HCT116 (cell line): ENCODE data around the gene NFIA. TPM values are rescaled to one million over a fixed set of nuclear protein-coding genes. Genes with fewer than 3 reads are reported as not detected.

Experiments used
- ATAC-seq: fragments of 200-7000 bp; cut with Tn5 transposase; 2 replicates; pipeline ENCODE4 v1.9.1; 2020; ENCODE audit warnings: mild to moderate bottlenecking, moderate library complexity
- BruUV-seq: library from RNA; stranded (reverse); fragments of 400-500 nt; replicated peaks from 2 replicates; lab custom pipeline; 2021; lab: Mats Ljungman, UMichigan
- CTCF ChIA-PET: fragments of 300-600 bp; sonication (Branson Sonifier 250); formaldehyde crosslinking; loops from one replicate; lab custom pipeline; 2021; ENCODE audit warnings: antibody characterized with exemption; lab: Charles Lee
- POLR2A ChIA-PET: fragments of 300-600, 350-600 bp; sonication (Branson Sonifier 250); formaldehyde crosslinking; loops from one replicate; lab custom pipeline; 2021; ENCODE audit warnings: antibody characterized with exemption; lab: Charles Lee
- RAD21 ChIA-PET, 2 experiments: fragments of 300-600 bp; sonication (Branson Sonifier 250); formaldehyde crosslinking; loops; one replicate each; lab custom pipeline; 2023; ENCODE audit warnings: low total read pairs in 2 of 2; ENCODE audit not compliant: uncharacterized antibody in 2 of 2, unreplicated experiment in 2 of 2, low non-redundant PET in 1 of 2; lab: Charles Lee
- DNase-seq: peaks from one replicate; pipeline ENCODE4 v3.0.0-alpha.2; 2010; ENCODE audit warnings: low read depth, low spot score
- H2AFZ ChIP-seq: fragments of 200-600 bp; shearing (Covaris generic), sonication (generic); 2 replicates; pipeline ENCODE4 v1.6.1; 2017; ENCODE audit warnings: low read depth, mixed run types, mixed read lengths, antibody characterized with exemption, low read length; ENCODE audit not compliant: poor library complexity, severe bottlenecking
- H3K27ac ChIP-seq: 2 replicates; pipeline ENCODE4 v1.5.1; 2012; ENCODE audit warnings: low read depth, low read length
- H3K27me3 ChIP-seq: fragments of 200-600 bp; sonication (generic); 2 replicates; pipeline ENCODE4 v1.6.1; 2016; ENCODE audit warnings: mixed run types, low read length, mixed read lengths; ENCODE audit not compliant: insufficient read depth
- H3K36me3 ChIP-seq, 2 experiments: fragments of 200-500 bp in 1 of 2; fragments of 200-600 bp in 1 of 2; sonication (Bioruptor generic) in 1 of 2; sonication (generic) in 1 of 2; 2 replicates each; pipeline versions ENCODE4 v1.5.1 to v1.6.1; 2014 to 2016; ENCODE audit warnings: low read length in 2 of 2, inconsistent platforms in 1 of 2, mixed read lengths in 1 of 2, mixed run types in 1 of 2; ENCODE audit not compliant: insufficient read depth in 2 of 2, control insufficient read depth in 1 of 2
- H3K4me1 ChIP-seq, 2 experiments: fragments of 200-600 bp in 1 of 2; sonication (generic) in 1 of 2; 2 replicates each; pipeline versions ENCODE4 v1.5.1 to v1.6.1; 2012 to 2017; ENCODE audit warnings: low read length in 2 of 2, inconsistent platforms in 1 of 2, mild to moderate bottlenecking in 1 of 2, mixed read lengths in 1 of 2, mixed run types in 1 of 2, moderate library complexity in 1 of 2; ENCODE audit not compliant: insufficient read depth in 2 of 2, control insufficient read depth in 1 of 2
- H3K4me2 ChIP-seq: fragments of 200-600 bp; sonication (generic); 2 replicates; pipeline ENCODE4 v1.6.1; 2017; ENCODE audit warnings: mixed run types, low read length, mixed read lengths
- H3K4me3 ChIP-seq, 2 experiments: fragments of 200-600 bp in 1 of 2; sonication (generic) in 1 of 2; replicated peaks in 1 of 2; 2 replicates each; pipeline ENCODE4 v1.5.1; 2011 to 2016; ENCODE audit warnings: low read length in 2 of 2, control low read depth in 1 of 2, low read depth in 1 of 2, mild to moderate bottlenecking in 1 of 2, mixed read lengths in 1 of 2, mixed run types in 1 of 2
- H3K79me2 ChIP-seq: fragments of 200-600 bp; sonication (generic); 2 replicates; pipeline ENCODE4 v1.6.1; 2017; ENCODE audit warnings: mild to moderate bottlenecking, mixed run types, low read length, moderate library complexity, mixed read lengths; ENCODE audit not compliant: insufficient read depth
- H3K9ac ChIP-seq: fragments of 200-600 bp; sonication (generic); 2 replicates; pipeline ENCODE4 v1.6.1; 2016; ENCODE audit warnings: low read length, mixed read lengths
- H3K9me2 ChIP-seq: fragments of 200-600 bp; sonication (generic), shearing (Covaris generic); 2 replicates; pipeline ENCODE4 v1.6.1; 2017; ENCODE audit warnings: mixed run types, mild to moderate bottlenecking, moderate library complexity; ENCODE audit not compliant: insufficient read depth
- H3K9me3 ChIP-seq, 2 experiments: fragments of 200-500 bp in 1 of 2; fragments of 200-600 bp in 1 of 2; sonication (Bioruptor generic) in 1 of 2; sonication (generic) in 1 of 2; 2 replicates each; pipeline ENCODE4 v1.6.1; 2014 to 2017; ENCODE audit warnings: low read length in 2 of 2, mixed read lengths in 2 of 2, inconsistent platforms in 1 of 2, low read depth in 1 of 2, mild to moderate bottlenecking in 1 of 2, mixed run types in 1 of 2, moderate library complexity in 1 of 2; ENCODE audit not compliant: control insufficient read depth in 1 of 2, insufficient read depth in 1 of 2
- H4K20me1 ChIP-seq: fragments of 200-600 bp; sonication (generic), shearing (Covaris generic); 2 replicates; pipeline ENCODE4 v1.6.1; 2017; ENCODE audit warnings: mixed run types, mild to moderate bottlenecking, moderate library complexity; ENCODE audit not compliant: insufficient read depth
- CEBPB ChIP-seq: IDR thresholded peaks from 2 replicates; pipeline ENCODE4 v1.6.1; 2012; ENCODE audit warnings: low read depth
- EGR1 ChIP-seq: IDR thresholded peaks from 2 replicates; pipeline ENCODE4 v1.6.1; 2012; ENCODE audit warnings: low read depth
- ELF1 ChIP-seq: IDR thresholded peaks from 2 replicates; pipeline ENCODE4 v1.6.1; 2012; ENCODE audit warnings: low read depth, borderline replicate concordance
- EZH2 ChIP-seq: fragments of 200-600 bp; sonication (generic); IDR thresholded peaks from 2 replicates; pipeline ENCODE4 v1.6.1; 2017; ENCODE audit warnings: antibody characterized with exemption, mixed run types
- FOSL1 ChIP-seq: IDR thresholded peaks from 2 replicates; pipeline ENCODE4 v1.6.1; 2012; ENCODE audit warnings: low read depth
- POLR2A ChIP-seq: IDR thresholded peaks from 2 replicates; pipeline ENCODE4 v1.7.0; 2011; ENCODE audit warnings: borderline replicate concordance; ENCODE audit not compliant: insufficient read depth, insufficient read length; ENCODE audit errors: extremely low read depth
- POLR2AphosphoS5 ChIP-seq: IDR thresholded peaks from 2 replicates; pipeline ENCODE4 v1.6.1; 2011; ENCODE audit warnings: mild to moderate bottlenecking, low read depth, low read length, moderate library complexity
- SP1 ChIP-seq: IDR thresholded peaks from 2 replicates; pipeline ENCODE4 v1.6.1; 2012; ENCODE audit warnings: low read depth
- YY1 ChIP-seq: IDR thresholded peaks from 2 replicates; pipeline ENCODE4 v1.6.1; 2011; ENCODE audit warnings: low read length, low read depth, moderate library complexity, mild to moderate bottlenecking; ENCODE audit not compliant: insufficient replicate concordance; ENCODE audit errors: extremely low read depth
- ZNF274 ChIP-seq: fragments of 200-500 bp; sonication (Bioruptor generic); IDR thresholded peaks from 2 replicates; pipeline ENCODE4 v1.6.1; 2014; ENCODE audit warnings: mild to moderate bottlenecking, low read depth, low read length, inconsistent platforms
- intact Hi-C: fragments of 100-400 bp; cut with micrococcal nuclease; formaldehyde crosslinking; loops from 2 replicates; pipeline ENCODE4 v1.10.0; 2022
- total RNA-seq: library from RNA; stranded (reverse); gene quantifications from one replicate; pipeline ENCODE4 v1.2.1, GENCODE V29; 2021; ENCODE audit not compliant: unreplicated experiment
- TF ChIP-seq, protein P1 (sequence below): IDR thresholded peaks from 2 replicates; pipeline ENCODE4 v1.6.1; 2012
- TF ChIP-seq, protein P2 (sequence below): IDR thresholded peaks from 2 replicates; pipeline ENCODE4 v1.6.1; 2012; ENCODE audit warnings: low read depth
- TF ChIP-seq, protein P3 (sequence below): IDR thresholded peaks from 2 replicates; pipeline ENCODE4 v1.6.1; 2011; ENCODE audit warnings: mild to moderate bottlenecking, low read length, moderate library complexity; ENCODE audit not compliant: insufficient replicate concordance; ENCODE audit errors: extremely low read depth
- TF ChIP-seq, protein P4 (sequence below), 3 experiments: fragments of 200-600 bp in 1 of 3; sonication (generic) in 1 of 3; IDR thresholded peaks in 2 of 3; conservative IDR thresholded peaks in 1 of 3; 2 replicates each; pipeline ENCODE4 v1.5.1; 2012 to 2017; ENCODE audit warnings: low read depth in 2 of 3, low read length in 2 of 3, antibody characterized with exemption in 1 of 3, borderline replicate concordance in 1 of 3, control low read depth in 1 of 3, mild to moderate bottlenecking in 1 of 3, mixed read lengths in 1 of 3, mixed run types in 1 of 3, moderate library complexity in 1 of 3; ENCODE audit not compliant: insufficient read depth in 1 of 3

The NFIA gene
- total RNA-seq, 1 experiment from 2014 or later = 17.2 TPM

DNA sequence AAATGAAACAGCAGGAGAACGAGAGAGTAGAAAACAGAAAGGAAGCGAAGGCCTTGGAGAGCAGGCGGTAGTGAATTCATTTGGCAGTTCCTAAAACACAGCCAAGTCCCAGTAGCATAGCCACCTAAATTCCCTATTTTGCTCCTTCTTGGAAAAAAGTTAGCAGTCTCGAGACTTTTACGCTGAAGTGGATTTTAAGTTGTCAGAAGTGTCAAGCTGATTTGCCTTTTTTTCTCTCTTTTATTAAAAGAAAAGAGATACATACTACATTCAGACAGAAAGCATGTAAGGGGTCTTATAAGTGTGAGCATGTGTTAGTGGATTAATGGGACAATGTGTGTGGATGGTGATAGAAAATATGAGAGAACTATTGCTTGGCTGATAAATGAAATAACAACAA, 19.2 kb downstream of the NFIA start:
- no TSS peak for BruUV-seq
- Histone ChIP-seq H3K9me2 (no peaks in the 10 kb centered on the region), H3K4me2 (no peak overlapping the region), H3K4me1 (no peaks in the 10 kb centered on the region), H3K27me3 (no peaks in the 10 kb centered on the region), H3K4me3 (no peak overlapping the region), H3K27ac (no peak overlapping the region), H3K9me3 (no peaks in the 10 kb centered on the region), H3K36me3 (no peaks in the 10 kb centered on the region), H2AFZ (no peak overlapping the region), H3K9ac (no peak overlapping the region), H4K20me1 (no peaks in the 10 kb centered on the region), H3K79me2 (peaks cover 27% of the 10 kb centered on the region)
- TF ChIP-seq CEBPB (no peak), EGR1 (no peak), YY1 (no peak), POLR2AphosphoS5 (no peak), SP1 (no peak), ZNF274 (no peak), EZH2 (no peak), POLR2A (no peak)
- TF ChIP-seq, protein P1, sequence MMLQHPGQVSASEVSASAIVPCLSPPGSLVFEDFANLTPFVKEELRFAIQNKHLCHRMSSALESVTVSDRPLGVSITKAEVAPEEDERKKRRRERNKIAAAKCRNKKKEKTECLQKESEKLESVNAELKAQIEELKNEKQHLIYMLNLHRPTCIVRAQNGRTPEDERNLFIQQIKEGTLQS = no peak
- DNase-seq = no peak
- intact Hi-C loops = no loop called here
- ChIA-PET CTCF (no interaction called here), RAD21 (no interaction called here), POLR2A (no interaction called here)
- ATAC-seq = no peak

DNA sequence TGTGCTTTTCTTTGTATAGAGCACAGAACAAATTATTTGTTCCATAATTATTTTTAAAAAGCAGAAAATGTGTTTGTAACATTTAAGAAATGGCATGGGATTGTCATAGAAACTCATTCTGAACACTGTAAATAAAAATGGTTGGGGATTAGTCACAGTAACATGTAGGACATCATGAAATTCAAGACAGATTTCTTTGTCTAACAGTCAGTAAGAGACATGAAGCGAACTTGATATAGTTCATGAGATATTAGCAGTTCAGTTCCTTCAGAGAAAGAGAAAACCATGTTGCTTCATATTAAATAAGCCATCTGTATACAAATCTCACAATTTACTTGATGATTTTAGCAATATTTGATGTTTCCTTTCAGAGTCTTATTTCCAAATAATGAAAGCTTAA, 19.7 kb downstream of the NFIA start:
- intact Hi-C loops = no loop called here
- BruUV-seq = no TSS peak
- ATAC-seq (no peak), DNase-seq (no peak)
- H3K9ac ChIP-seq = no peak overlapping the region
- no peak overlapping the region for H3K4me2 ChIP-seq
- H3K27me3 ChIP-seq = no peaks in the 10 kb centered on the region
- peaks cover 30% of the 10 kb centered on the region for H3K79me2 ChIP-seq
- H3K4me3 ChIP-seq = no peak overlapping the region
- no peak overlapping the region for H2AFZ ChIP-seq
- no peaks in the 10 kb centered on the region for H3K4me1 ChIP-seq
- no peaks in the 10 kb centered on the region for H3K9me3 ChIP-seq
- ChIA-PET POLR2A (no interaction called here), CTCF (no interaction called here), RAD21 (no interaction called here)
- H3K36me3 ChIP-seq = no peaks in the 10 kb centered on the region
- no peak overlapping the region for H3K27ac ChIP-seq
- H3K9me2 ChIP-seq = no peaks in the 10 kb centered on the region
- H4K20me1 ChIP-seq = no peaks in the 10 kb centered on the region
- TF ChIP-seq ELF1 (no peak), EGR1 (no peak), FOSL1 (no peak)
- TF ChIP-seq, protein P2, sequence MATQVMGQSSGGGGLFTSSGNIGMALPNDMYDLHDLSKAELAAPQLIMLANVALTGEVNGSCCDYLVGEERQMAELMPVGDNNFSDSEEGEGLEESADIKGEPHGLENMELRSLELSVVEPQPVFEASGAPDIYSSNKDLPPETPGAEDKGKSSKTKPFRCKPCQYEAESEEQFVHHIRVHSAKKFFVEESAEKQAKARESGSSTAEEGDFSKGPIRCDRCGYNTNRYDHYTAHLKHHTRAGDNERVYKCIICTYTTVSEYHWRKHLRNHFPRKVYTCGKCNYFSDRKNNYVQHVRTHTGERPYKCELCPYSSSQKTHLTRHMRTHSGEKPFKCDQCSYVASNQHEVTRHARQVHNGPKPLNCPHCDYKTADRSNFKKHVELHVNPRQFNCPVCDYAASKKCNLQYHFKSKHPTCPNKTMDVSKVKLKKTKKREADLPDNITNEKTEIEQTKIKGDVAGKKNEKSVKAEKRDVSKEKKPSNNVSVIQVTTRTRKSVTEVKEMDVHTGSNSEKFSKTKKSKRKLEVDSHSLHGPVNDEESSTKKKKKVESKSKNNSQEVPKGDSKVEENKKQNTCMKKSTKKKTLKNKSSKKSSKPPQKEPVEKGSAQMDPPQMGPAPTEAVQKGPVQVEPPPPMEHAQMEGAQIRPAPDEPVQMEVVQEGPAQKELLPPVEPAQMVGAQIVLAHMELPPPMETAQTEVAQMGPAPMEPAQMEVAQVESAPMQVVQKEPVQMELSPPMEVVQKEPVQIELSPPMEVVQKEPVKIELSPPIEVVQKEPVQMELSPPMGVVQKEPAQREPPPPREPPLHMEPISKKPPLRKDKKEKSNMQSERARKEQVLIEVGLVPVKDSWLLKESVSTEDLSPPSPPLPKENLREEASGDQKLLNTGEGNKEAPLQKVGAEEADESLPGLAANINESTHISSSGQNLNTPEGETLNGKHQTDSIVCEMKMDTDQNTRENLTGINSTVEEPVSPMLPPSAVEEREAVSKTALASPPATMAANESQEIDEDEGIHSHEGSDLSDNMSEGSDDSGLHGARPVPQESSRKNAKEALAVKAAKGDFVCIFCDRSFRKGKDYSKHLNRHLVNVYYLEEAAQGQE = no peak
- TF ChIP-seq, protein P3, sequence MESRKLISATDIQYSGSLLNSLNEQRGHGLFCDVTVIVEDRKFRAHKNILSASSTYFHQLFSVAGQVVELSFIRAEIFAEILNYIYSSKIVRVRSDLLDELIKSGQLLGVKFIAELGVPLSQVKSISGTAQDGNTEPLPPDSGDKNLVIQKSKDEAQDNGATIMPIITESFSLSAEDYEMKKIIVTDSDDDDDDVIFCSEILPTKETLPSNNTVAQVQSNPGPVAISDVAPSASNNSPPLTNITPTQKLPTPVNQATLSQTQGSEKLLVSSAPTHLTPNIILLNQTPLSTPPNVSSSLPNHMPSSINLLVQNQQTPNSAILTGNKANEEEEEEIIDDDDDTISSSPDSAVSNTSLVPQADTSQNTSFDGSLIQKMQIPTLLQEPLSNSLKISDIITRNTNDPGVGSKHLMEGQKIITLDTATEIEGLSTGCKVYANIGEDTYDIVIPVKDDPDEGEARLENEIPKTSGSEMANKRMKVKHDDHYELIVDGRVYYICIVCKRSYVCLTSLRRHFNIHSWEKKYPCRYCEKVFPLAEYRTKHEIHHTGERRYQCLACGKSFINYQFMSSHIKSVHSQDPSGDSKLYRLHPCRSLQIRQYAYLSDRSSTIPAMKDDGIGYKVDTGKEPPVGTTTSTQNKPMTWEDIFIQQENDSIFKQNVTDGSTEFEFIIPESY = no peak
- TF ChIP-seq, protein P4, sequence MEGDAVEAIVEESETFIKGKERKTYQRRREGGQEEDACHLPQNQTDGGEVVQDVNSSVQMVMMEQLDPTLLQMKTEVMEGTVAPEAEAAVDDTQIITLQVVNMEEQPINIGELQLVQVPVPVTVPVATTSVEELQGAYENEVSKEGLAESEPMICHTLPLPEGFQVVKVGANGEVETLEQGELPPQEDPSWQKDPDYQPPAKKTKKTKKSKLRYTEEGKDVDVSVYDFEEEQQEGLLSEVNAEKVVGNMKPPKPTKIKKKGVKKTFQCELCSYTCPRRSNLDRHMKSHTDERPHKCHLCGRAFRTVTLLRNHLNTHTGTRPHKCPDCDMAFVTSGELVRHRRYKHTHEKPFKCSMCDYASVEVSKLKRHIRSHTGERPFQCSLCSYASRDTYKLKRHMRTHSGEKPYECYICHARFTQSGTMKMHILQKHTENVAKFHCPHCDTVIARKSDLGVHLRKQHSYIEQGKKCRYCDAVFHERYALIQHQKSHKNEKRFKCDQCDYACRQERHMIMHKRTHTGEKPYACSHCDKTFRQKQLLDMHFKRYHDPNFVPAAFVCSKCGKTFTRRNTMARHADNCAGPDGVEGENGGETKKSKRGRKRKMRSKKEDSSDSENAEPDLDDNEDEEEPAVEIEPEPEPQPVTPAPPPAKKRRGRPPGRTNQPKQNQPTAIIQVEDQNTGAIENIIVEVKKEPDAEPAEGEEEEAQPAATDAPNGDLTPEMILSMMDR (IDR thresholded peaks at IDR 0.05 in 2 of 3, conservative IDR thresholded peaks at IDR 0.05 in 1 of 3; ENCODE audit: borderline replicate concordance in 1 of 3, insufficient read depth in 1 of 3, low read depth in 2 of 3, low read length in 2 of 3) = no peak
